ENCODE data around the gene NEK6. TPM values are rescaled to one million over a fixed set of nuclear protein-coding genes. Genes with fewer than 3 reads are reported as not detected.

The NEK6 gene
- total and polyA plus RNA-seq, 9 donors: 7.2 to 45.1 (median 22.8) TPM

DNA sequence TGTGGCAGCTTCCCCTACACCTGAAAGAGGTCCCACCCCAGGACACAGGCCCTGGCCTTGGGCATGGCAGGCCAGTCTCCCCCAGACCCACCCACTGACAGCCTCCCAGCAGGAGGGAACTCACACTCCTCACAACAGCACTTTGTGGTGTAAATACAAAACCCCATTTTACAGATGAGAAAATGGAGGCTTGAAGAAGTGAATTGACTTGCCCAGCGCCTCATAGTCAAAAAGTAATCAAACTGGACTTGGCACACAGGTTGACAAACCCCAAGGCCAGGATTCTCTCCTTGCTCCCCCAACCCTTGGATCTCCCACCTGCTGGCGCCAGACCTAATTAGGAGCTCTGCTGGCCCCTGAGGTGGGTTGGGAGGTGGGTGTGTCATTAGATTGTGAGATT is 29.2 kb upstream of the NEK6 start:
- H3K36me3 ChIP-seq: no peaks in the 10 kb centered on the region
- no peak for DNase-seq
- 67 to 69% (median 67%) methylated on average over 2 of the region's 2 CpGs for WGBS, 3 donors
- TF ChIP-seq POLR2A (IDR thresholded peaks at IDR 0.05): no peak
- TF ChIP-seq, protein P1, sequence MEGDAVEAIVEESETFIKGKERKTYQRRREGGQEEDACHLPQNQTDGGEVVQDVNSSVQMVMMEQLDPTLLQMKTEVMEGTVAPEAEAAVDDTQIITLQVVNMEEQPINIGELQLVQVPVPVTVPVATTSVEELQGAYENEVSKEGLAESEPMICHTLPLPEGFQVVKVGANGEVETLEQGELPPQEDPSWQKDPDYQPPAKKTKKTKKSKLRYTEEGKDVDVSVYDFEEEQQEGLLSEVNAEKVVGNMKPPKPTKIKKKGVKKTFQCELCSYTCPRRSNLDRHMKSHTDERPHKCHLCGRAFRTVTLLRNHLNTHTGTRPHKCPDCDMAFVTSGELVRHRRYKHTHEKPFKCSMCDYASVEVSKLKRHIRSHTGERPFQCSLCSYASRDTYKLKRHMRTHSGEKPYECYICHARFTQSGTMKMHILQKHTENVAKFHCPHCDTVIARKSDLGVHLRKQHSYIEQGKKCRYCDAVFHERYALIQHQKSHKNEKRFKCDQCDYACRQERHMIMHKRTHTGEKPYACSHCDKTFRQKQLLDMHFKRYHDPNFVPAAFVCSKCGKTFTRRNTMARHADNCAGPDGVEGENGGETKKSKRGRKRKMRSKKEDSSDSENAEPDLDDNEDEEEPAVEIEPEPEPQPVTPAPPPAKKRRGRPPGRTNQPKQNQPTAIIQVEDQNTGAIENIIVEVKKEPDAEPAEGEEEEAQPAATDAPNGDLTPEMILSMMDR (IDR thresholded peaks at IDR 0.05): no peak
- TF ChIP-seq EP300 (IDR thresholded peaks at IDR 0.05): no peak
- no peaks in the 10 kb centered on the region for H3K27me3 ChIP-seq
- intact Hi-C loops (cut with DNase I): no loop called here
- H3K27ac ChIP-seq: no peak overlapping the region
- no peak overlapping the region for H3K4me3 ChIP-seq
- no peaks in the 10 kb centered on the region for H3K9me3 ChIP-seq
- no peaks in the 10 kb centered on the region for H3K4me1 ChIP-seq (ENCODE audit: insufficient read depth)

DNA sequence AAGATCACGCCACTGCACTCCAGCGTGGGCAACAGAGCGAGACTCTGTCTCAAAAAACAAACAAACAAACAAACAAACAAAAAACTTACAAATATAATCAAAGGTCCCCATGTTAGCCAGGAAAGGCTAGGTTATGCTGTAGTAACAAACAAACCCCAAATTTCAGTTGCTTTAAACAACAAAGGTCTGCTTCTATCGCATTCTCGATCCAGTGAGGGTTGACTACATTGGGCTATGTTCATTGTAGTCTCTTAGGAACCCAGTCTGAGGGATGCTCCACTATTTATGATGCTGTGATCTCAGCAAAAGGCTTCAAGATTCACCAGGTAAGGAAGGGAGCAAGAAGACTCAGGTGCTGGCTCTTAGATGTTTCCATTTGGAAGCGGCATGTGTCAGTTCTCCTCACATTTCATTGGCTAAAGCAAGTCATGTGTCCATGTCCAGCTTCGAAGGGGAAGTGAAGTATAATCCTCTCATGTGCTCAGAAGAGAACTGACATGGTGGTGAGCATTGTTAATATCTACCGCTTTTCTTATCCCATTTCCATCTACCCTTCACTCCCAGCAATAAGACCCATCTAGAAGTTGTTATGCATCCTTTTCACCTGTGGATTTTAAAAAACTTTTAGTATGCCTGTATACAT is 26.5 kb upstream of the NEK6 start:
- intact Hi-C loops (cut with DNase I): no loop called here
- Histone ChIP-seq H3K4me3 (no peak overlapping the region), H3K36me3 (no peaks in the 10 kb centered on the region), H3K27ac (no peak overlapping the region), H3K27me3 (no peaks in the 10 kb centered on the region), H3K4me1 (ENCODE audit: insufficient read depth) (no peaks in the 10 kb centered on the region), H3K9me3 (no peaks in the 10 kb centered on the region)
- DNase-seq: no peak
- TF ChIP-seq POLR2A (IDR thresholded peaks at IDR 0.05) (no peak), EP300 (IDR thresholded peaks at IDR 0.05) (no peak)
- TF ChIP-seq, protein P1 (IDR thresholded peaks at IDR 0.05): no peak
- WGBS, 3 donors: 84 to 88% (median 86%) methylated on average over 8 of the region's 8 CpGs

DNA sequence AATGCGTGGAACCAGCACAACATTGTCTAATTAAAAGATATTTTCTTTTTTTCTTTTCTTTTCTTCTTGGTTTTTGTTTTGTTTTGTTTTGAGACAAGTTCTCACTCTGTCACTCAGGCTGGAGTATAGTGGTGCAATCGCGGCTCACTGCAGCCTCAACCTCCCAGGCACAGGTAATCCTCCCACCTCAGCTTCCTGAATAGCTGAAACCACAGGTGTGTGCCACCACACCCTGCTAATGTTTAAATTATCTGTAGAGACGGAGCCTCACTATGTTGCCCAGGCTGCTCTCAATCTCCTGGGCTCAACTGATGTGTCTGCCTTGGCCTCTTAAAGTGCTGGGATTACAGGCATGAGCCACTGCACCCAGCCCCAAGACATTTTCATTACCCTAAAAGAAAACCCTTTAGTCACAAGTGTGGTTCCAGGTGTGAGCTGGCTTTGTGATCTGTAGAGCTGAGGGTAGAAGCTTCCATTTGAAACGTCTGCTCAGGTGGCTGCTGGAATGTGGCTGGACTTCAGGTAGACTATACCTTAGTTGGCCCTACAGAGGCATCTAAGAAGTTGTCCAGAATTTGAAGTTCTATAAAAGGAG is 19.1 kb upstream of the NEK6 start:
- Histone ChIP-seq H3K27me3 (no peaks in the 10 kb centered on the region), H3K36me3 (no peaks in the 10 kb centered on the region), H3K9me3 (no peaks in the 10 kb centered on the region), H3K4me3 (no peak overlapping the region), H3K27ac (no peak overlapping the region), H3K4me1 (ENCODE audit: insufficient read depth) (peaks cover 4% of the 10 kb centered on the region)
- peak in 1 of 5 donors; percentile 0 for DNase-seq
- 73 to 81% (median 80%) methylated on average over 5 of the region's 5 CpGs for WGBS, 3 donors
- intact Hi-C loops (cut with DNase I): no loop called here
- TF ChIP-seq, protein P1 (IDR thresholded peaks at IDR 0.05): no peak
- TF ChIP-seq EP300 (IDR thresholded peaks at IDR 0.05) (no peak), POLR2A (IDR thresholded peaks at IDR 0.05) (no peak)

DNA sequence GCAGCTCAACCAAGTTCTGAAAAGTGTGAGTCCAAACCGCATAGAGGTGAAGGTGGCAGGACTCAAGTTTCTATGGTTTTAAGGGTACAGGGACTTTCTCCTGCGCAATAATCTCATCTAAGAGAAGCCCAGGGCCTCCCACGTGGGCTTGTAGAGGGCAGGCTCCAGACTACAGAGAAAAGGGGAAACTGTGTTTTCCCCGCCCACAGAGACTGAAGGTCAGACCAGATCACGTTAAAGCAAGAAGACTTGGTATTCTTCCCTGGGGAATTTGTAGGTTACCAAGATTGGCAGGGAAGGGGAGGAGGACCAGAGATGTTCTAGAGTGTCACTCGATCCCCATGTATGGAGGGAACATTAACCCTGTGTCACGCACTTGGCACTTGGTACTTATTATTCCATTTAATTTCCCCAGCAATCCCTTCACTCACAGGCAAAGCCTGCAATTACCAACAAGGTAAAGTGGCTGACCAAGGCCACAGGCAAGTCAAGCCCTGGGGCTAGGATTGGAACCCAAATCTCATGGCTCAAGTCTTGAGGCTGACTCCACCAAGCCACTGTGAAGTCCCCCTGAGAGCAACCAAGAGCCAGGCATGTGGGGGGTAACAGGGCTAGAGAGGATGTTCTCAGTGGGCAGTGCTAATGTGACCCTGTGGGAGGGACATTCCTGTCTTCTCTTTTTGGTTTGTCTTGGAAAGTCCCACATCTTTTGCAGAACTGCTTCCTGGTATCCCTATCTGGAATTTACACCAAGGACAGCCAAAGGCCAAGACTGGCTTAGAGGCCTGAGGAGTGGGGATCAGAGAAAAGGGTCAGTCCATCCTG is 18.3 kb upstream of the NEK6 start:
- Histone ChIP-seq H3K4me1 (ENCODE audit: insufficient read depth) (peaks cover 4% of the 10 kb centered on the region), H3K36me3 (no peaks in the 10 kb centered on the region), H3K4me3 (no peak overlapping the region), H3K9me3 (no peaks in the 10 kb centered on the region), H3K27me3 (no peaks in the 10 kb centered on the region), H3K27ac (no peak overlapping the region)
- 67 to 70% (median 69%) methylated on average over 7 of the region's 7 CpGs for WGBS, 3 donors
- TF ChIP-seq POLR2A (IDR thresholded peaks at IDR 0.05) (no peak), EP300 (IDR thresholded peaks at IDR 0.05) (no peak)
- TF ChIP-seq, protein P1 (IDR thresholded peaks at IDR 0.05): no peak
- intact Hi-C loops (cut with DNase I): no loop called here
- DNase-seq: no peak
